DND-41 (cell line): ENCODE measurements around the gene TAF8.

ENCODE experiments used
- ATAC-seq: fragments of 200-7000 bp; cut with Tn5 transposase; 3 replicates; pipeline ENCODE4 v1.9.1; 2021; ENCODE audit warnings: low read depth; ENCODE audit not compliant: insufficient read depth
- DNase-seq: peaks from one replicate; pipeline ENCODE4 v3.0.0-alpha.2; 2020
- H2AFZ ChIP-seq: 2 replicates; pipeline ENCODE4 v1.6.0; 2012; ENCODE audit warnings: low read depth, low read length
- H3K27ac ChIP-seq: 2 replicates; pipeline ENCODE4 v1.5.1; 2012; ENCODE audit warnings: low read length, inconsistent platforms
- H3K27me3 ChIP-seq: fragments of 200-600 bp; sonication (generic); 2 replicates; pipeline ENCODE4 v1.6.0; 2012; ENCODE audit warnings: low read length, mild to moderate bottlenecking, inconsistent platforms; ENCODE audit not compliant: insufficient read depth, poor library complexity
- H3K36me3 ChIP-seq: 2 replicates; pipeline ENCODE4 v1.5.1; 2012; ENCODE audit warnings: low read length, inconsistent platforms; ENCODE audit not compliant: insufficient read depth
- H3K4me1 ChIP-seq: 2 replicates; pipeline ENCODE4 v1.5.1; 2012; ENCODE audit warnings: mild to moderate bottlenecking, low read length; ENCODE audit not compliant: insufficient read depth
- H3K4me2 ChIP-seq: 2 replicates; pipeline ENCODE4 v1.6.0; 2012; ENCODE audit warnings: mild to moderate bottlenecking, moderate library complexity, low read length, inconsistent platforms; ENCODE audit not compliant: insufficient read depth
- H3K4me3 ChIP-seq, 2 experiments: fragments of 200-600 bp in 1 of 2; shearing (Covaris generic) in 1 of 2; 2 replicates each; pipeline ENCODE4 v1.5.1; 2012 to 2016; ENCODE audit warnings: inconsistent platforms in 2 of 2, low read length in 2 of 2, mild to moderate bottlenecking in 2 of 2, low read depth in 1 of 2, moderate library complexity in 1 of 2
- H3K79me2 ChIP-seq: 2 replicates; pipeline ENCODE4 v1.6.0; 2012; ENCODE audit warnings: low read length, inconsistent platforms; ENCODE audit not compliant: insufficient read depth
- H3K9ac ChIP-seq: 2 replicates; pipeline ENCODE4 v1.6.0; 2012; ENCODE audit warnings: low read depth, mild to moderate bottlenecking, inconsistent platforms, low read length, moderate library complexity
- H3K9me3 ChIP-seq: 2 replicates; pipeline ENCODE4 v1.5.1; 2012; ENCODE audit warnings: low read length, moderate library complexity, mild to moderate bottlenecking, inconsistent platforms; ENCODE audit not compliant: insufficient read depth, severe bottlenecking
- H4K20me1 ChIP-seq: 2 replicates; pipeline ENCODE4 v1.6.0; 2012; ENCODE audit warnings: low read length; ENCODE audit not compliant: insufficient read depth
- CTCF ChIP-seq: IDR thresholded peaks from 2 replicates; pipeline ENCODE4 v1.5.1; 2012; ENCODE audit warnings: borderline replicate concordance, low read length, moderate library complexity, mild to moderate bottlenecking; ENCODE audit not compliant: poor library complexity, severe bottlenecking; ENCODE audit errors: extremely low read depth
- EZH2 ChIP-seq: IDR thresholded peaks from 3 replicates; pipeline ENCODE4 v1.6.1; 2012; ENCODE audit warnings: borderline replicate concordance, low read depth, mild to moderate bottlenecking, moderate library complexity, low read length, inconsistent platforms; ENCODE audit not compliant: severe bottlenecking

TAF8 gene

DNA sequence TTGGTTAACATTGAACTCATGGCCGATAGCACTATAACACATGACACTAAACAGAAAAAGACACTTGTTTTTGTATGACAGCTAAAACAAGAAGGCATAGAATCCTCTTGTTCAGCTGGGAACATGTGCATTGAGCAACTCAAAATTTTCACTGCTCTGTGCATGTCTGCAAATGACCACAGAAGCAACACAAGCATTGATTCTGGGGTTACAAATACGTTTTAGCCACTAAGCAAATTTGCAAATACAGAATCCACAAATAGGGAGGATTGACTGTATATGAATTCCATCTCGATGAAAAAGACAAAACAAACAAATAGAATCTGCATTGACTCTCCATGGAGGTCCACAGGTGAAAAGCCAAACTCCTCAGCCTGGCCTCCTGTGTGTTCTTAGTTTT lies 60.4 kb downstream of the TAF8 start:
- H3K4me3 ChIP-seq, result no peak overlapping the region
- no peak overlapping the region for H2AFZ ChIP-seq
- H3K4me1 ChIP-seq, result no peaks in the 10 kb centered on the region
- no peaks in the 10 kb centered on the region for H3K79me2 ChIP-seq
- no peak for DNase-seq
- H3K9ac ChIP-seq, result no peak overlapping the region
- no peak overlapping the region for H3K4me2 ChIP-seq
- no peak for TF ChIP-seq EZH2
- TF ChIP-seq CTCF, result no peak
- no peaks in the 10 kb centered on the region for H3K9me3 ChIP-seq
- H3K27ac ChIP-seq, result no peak overlapping the region
- no peaks in the 10 kb centered on the region for H3K36me3 ChIP-seq
- H3K27me3 ChIP-seq, result no peaks in the 10 kb centered on the region
- no peak for ATAC-seq
- no peaks in the 10 kb centered on the region for H4K20me1 ChIP-seq

- Histone ChIP-seq H3K27me3 (no peaks in the 10 kb centered on the region), H3K4me1 (no peaks in the 10 kb centered on the region), H3K79me2 (no peaks in the 10 kb centered on the region), H3K36me3 (no peaks in the 10 kb centered on the region), H3K9me3 (no peaks in the 10 kb centered on the region), H3K4me2 (no peak overlapping the region), H4K20me1 (no peaks in the 10 kb centered on the region), H3K9ac (no peak overlapping the region), H2AFZ (no peak overlapping the region), H3K27ac (no peak overlapping the region), H3K4me3 (no peak overlapping the region)
- no peak for TF ChIP-seq CTCF
- TF ChIP-seq EZH2, result no peak
- no peak for ATAC-seq
- no peak for DNase-seq
Observed at GRCh38 chr6:42112351-42112750, 62.0 kb downstream of the TAF8 start.

DNA sequence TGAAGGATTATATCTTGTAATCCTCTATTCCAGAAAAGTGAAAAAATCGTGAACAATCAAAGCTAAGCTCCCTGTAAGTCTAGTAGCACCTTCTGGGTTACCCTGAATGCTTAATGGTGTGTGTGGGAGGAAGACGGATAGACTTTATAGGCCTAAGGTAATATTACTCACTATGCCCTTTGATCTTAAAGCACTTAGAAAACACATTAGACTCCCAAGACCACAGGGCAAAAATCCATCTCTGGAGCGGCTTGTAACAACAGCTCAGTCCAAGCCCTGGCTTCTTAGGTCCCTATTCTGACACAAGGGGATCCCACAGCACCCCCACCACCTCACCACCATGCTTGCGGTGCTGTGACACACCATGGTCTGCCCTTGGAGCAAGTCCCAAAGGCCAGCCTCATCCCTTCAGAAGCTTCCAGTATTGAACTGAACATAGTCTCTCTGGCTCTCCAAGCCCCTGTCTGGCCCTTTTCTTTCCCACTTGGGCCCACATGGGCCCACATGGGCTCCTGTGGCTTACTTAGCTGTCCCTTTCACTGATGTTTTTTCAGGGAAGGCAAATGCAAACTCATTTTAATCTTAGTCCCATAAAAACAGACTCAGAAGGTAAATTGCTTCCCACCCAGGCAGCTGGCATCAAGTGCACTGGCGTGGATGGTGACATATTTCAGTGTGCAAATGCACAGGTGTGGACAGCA lies 63.8 kb downstream of the TAF8 start:
- Histone ChIP-seq H3K4me1 (no peaks in the 10 kb centered on the region), H3K27me3 (no peaks in the 10 kb centered on the region), H3K27ac (no peak overlapping the region), H4K20me1 (no peaks in the 10 kb centered on the region), H3K36me3 (no peaks in the 10 kb centered on the region), H3K9me3 (no peaks in the 10 kb centered on the region), H3K4me2 (no peak overlapping the region), H2AFZ (no peak overlapping the region), H3K4me3 (no peak overlapping the region), H3K9ac (no peak overlapping the region), H3K79me2 (no peaks in the 10 kb centered on the region)
- ATAC-seq (no peak), DNase-seq (no peak)
- TF ChIP-seq CTCF (no peak), EZH2 (no peak)

DNA sequence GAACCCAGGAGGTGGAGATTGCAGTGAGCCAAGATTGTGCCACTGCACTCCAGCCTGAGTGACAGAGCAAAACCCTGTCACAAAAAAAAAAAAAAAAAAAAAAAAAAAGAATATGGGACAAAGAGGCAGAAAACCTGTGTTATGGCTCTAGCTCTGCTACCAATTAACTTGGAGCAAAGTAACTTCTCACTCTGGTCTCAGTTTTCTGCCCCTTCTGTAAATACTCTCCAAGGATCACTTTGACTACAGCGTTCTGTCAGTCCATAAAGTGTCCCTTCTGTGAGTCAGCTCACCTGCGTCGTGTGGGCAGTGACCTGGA lies 67.5 kb downstream of the TAF8 start:
- H4K20me1 ChIP-seq, result no peaks in the 10 kb centered on the region
- H3K4me2 ChIP-seq, result no peak overlapping the region
- DNase-seq (no peak), ATAC-seq (no peak)
- no peak overlapping the region for H3K4me3 ChIP-seq
- H3K9ac ChIP-seq, result no peak overlapping the region
- no peaks in the 10 kb centered on the region for H3K36me3 ChIP-seq
- H3K9me3 ChIP-seq, result no peaks in the 10 kb centered on the region
- H3K4me1 ChIP-seq, result no peaks in the 10 kb centered on the region
- no peak overlapping the region for H2AFZ ChIP-seq
- TF ChIP-seq CTCF (no peak), EZH2 (no peak)
- no peaks in the 10 kb centered on the region for H3K27me3 ChIP-seq
- no peaks in the 10 kb centered on the region for H3K79me2 ChIP-seq
- H3K27ac ChIP-seq, result no peak overlapping the region
